ENCODE results near the gene RNLS.

Gene RNLS

DNA sequence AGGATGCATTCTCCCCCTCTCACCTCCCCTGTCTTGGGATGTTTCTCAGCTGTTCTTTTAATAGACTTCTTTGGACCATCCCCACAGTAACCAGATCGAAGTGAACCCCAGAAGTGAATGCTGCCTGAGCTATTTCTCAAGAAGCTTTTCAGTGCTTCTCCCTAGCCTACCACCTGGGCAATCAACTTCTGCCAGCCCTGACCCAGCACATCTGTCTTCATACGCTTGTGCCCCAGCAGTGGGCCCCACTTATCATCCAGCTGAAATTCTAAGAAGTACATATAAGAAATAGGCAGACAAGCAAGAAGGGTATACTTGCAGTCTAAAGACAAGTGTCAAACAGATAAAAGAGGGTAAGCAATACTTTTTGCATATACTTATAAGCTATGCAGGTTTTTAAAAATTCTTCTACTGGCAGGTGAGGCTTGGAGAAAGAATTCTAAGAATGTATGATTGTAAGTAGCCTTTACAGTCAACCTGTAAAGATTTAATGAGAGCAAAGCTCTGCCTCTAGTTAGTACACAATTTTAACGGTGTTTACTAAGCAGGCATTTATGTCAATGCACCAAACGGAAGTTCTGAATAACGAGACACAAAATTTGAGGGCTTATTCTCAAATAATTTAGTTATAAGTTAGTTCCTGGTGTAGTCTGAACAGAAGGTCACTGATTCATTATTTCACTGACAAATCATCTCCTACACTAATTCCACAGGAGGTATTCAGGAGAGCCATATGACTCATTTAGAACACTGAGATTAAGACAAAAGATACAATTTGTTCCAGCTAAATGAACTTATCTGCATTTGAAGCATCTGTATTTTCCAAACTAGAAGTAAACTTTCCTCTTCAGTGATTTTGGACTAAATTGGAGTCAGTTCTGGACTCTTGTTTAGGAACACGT is 83.3 kb downstream of the RNLS start:
- TF ChIP-seq, protein P1, sequence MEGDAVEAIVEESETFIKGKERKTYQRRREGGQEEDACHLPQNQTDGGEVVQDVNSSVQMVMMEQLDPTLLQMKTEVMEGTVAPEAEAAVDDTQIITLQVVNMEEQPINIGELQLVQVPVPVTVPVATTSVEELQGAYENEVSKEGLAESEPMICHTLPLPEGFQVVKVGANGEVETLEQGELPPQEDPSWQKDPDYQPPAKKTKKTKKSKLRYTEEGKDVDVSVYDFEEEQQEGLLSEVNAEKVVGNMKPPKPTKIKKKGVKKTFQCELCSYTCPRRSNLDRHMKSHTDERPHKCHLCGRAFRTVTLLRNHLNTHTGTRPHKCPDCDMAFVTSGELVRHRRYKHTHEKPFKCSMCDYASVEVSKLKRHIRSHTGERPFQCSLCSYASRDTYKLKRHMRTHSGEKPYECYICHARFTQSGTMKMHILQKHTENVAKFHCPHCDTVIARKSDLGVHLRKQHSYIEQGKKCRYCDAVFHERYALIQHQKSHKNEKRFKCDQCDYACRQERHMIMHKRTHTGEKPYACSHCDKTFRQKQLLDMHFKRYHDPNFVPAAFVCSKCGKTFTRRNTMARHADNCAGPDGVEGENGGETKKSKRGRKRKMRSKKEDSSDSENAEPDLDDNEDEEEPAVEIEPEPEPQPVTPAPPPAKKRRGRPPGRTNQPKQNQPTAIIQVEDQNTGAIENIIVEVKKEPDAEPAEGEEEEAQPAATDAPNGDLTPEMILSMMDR (conservative IDR thresholded peaks at IDR 0.05; ENCODE audit: low read length), result no peak
- H3K4me3 ChIP-seq (ENCODE audit: low read length), result no peak overlapping the region
- DNase-seq (ENCODE audit: low read depth), result peak; percentile 32

GRCh38 chr10:88497913-88498312 is 85.2 kb downstream of the RNLS start:
- peak; percentile 41 for DNase-seq (ENCODE audit: low read depth)
- TF ChIP-seq, protein P1 (conservative IDR thresholded peaks at IDR 0.05; ENCODE audit: low read length), result no peak
- no peak overlapping the region for H3K4me3 ChIP-seq (ENCODE audit: low read length)

- no peak overlapping the region for H3K4me3 ChIP-seq (ENCODE audit: low read length)
- TF ChIP-seq, protein P1 (conservative IDR thresholded peaks at IDR 0.05; ENCODE audit: low read length), result no peak
- no peak for DNase-seq (ENCODE audit: low read depth)
Observed at GRCh38 chr10:88494537-88494936, 88.6 kb downstream of the RNLS start.

- H3K4me3 ChIP-seq (ENCODE audit: low read length), result no peak overlapping the region
- DNase-seq (ENCODE audit: low read depth), result peak; percentile 57
- TF ChIP-seq, protein P1 (conservative IDR thresholded peaks at IDR 0.05; ENCODE audit: low read length), result no peak
Observed at GRCh38 chr10:88493691-88494483, 89.2 kb downstream of the RNLS start.

- TF ChIP-seq, protein P1 (conservative IDR thresholded peaks at IDR 0.05; ENCODE audit: low read length), result no peak
- DNase-seq (ENCODE audit: low read depth), result no peak
- H3K4me3 ChIP-seq (ENCODE audit: low read length), result no peak overlapping the region
Observed at GRCh38 chr10:88491314-88491713, 91.8 kb downstream of the RNLS start.

- no peak overlapping the region for H3K4me3 ChIP-seq (ENCODE audit: low read length)
- TF ChIP-seq, protein P1 (conservative IDR thresholded peaks at IDR 0.05; ENCODE audit: low read length), result no peak
- no peak for DNase-seq (ENCODE audit: low read depth)
Observed at GRCh38 chr10:88490231-88490980, 92.7 kb downstream of the RNLS start.
